HCT116 (cell line): Measurements from ENCODE around the gene RAPGEFL1. TPM values are rescaled to one million over a fixed set of nuclear protein-coding genes. Genes with fewer than 3 reads are reported as not detected.
"Not testable (repeated sequence)": the region's sequence is repeated elsewhere in the genome, so short reads cannot be mapped to it uniquely, and the experiment has no call there.

Source experiments
- ATAC-seq: fragments of 200-7000 bp; cut with Tn5 transposase; 2 replicates; pipeline ENCODE4 v1.9.1; 2020; ENCODE audit warnings: mild to moderate bottlenecking, moderate library complexity
- BruUV-seq: library from RNA; stranded (reverse); fragments of 400-500 nt; replicated peaks from 2 replicates; lab custom pipeline; 2021; lab: Mats Ljungman, UMichigan
- CTCF ChIA-PET: fragments of 300-600 bp; sonication (Branson Sonifier 250); formaldehyde crosslinking; loops from one replicate; lab custom pipeline; 2021; ENCODE audit warnings: antibody characterized with exemption; lab: Charles Lee
- POLR2A ChIA-PET: fragments of 300-600, 350-600 bp; sonication (Branson Sonifier 250); formaldehyde crosslinking; loops from one replicate; lab custom pipeline; 2021; ENCODE audit warnings: antibody characterized with exemption; lab: Charles Lee
- RAD21 ChIA-PET, 2 experiments: fragments of 300-600 bp; sonication (Branson Sonifier 250); formaldehyde crosslinking; loops; one replicate each; lab custom pipeline; 2023; ENCODE audit warnings: low total read pairs in 2 of 2; ENCODE audit not compliant: uncharacterized antibody in 2 of 2, unreplicated experiment in 2 of 2, low non-redundant PET in 1 of 2; lab: Charles Lee
- DNase-seq: peaks from one replicate; pipeline ENCODE4 v3.0.0-alpha.2; 2010; ENCODE audit warnings: low read depth, low spot score
- H2AFZ ChIP-seq: fragments of 200-600 bp; shearing (Covaris generic), sonication (generic); 2 replicates; pipeline ENCODE4 v1.6.1; 2017; ENCODE audit warnings: low read depth, mixed run types, mixed read lengths, antibody characterized with exemption, low read length; ENCODE audit not compliant: poor library complexity, severe bottlenecking
- H3K27ac ChIP-seq: 2 replicates; pipeline ENCODE4 v1.5.1; 2012; ENCODE audit warnings: low read depth, low read length
- H3K27me3 ChIP-seq: fragments of 200-600 bp; sonication (generic); 2 replicates; pipeline ENCODE4 v1.6.1; 2016; ENCODE audit warnings: mixed run types, low read length, mixed read lengths; ENCODE audit not compliant: insufficient read depth
- H3K36me3 ChIP-seq, 2 experiments: fragments of 200-500 bp in 1 of 2; fragments of 200-600 bp in 1 of 2; sonication (Bioruptor generic) in 1 of 2; sonication (generic) in 1 of 2; 2 replicates each; pipeline versions ENCODE4 v1.5.1 to v1.6.1; 2014 to 2016; ENCODE audit warnings: low read length in 2 of 2, inconsistent platforms in 1 of 2, mixed read lengths in 1 of 2, mixed run types in 1 of 2; ENCODE audit not compliant: insufficient read depth in 2 of 2, control insufficient read depth in 1 of 2
- H3K4me1 ChIP-seq, 2 experiments: fragments of 200-600 bp in 1 of 2; sonication (generic) in 1 of 2; 2 replicates each; pipeline versions ENCODE4 v1.5.1 to v1.6.1; 2012 to 2017; ENCODE audit warnings: low read length in 2 of 2, inconsistent platforms in 1 of 2, mild to moderate bottlenecking in 1 of 2, mixed read lengths in 1 of 2, mixed run types in 1 of 2, moderate library complexity in 1 of 2; ENCODE audit not compliant: insufficient read depth in 2 of 2, control insufficient read depth in 1 of 2
- H3K4me2 ChIP-seq: fragments of 200-600 bp; sonication (generic); 2 replicates; pipeline ENCODE4 v1.6.1; 2017; ENCODE audit warnings: mixed run types, low read length, mixed read lengths
- H3K4me3 ChIP-seq, 2 experiments: fragments of 200-600 bp in 1 of 2; sonication (generic) in 1 of 2; replicated peaks in 1 of 2; 2 replicates each; pipeline ENCODE4 v1.5.1; 2011 to 2016; ENCODE audit warnings: low read length in 2 of 2, control low read depth in 1 of 2, low read depth in 1 of 2, mild to moderate bottlenecking in 1 of 2, mixed read lengths in 1 of 2, mixed run types in 1 of 2
- H3K79me2 ChIP-seq: fragments of 200-600 bp; sonication (generic); 2 replicates; pipeline ENCODE4 v1.6.1; 2017; ENCODE audit warnings: mild to moderate bottlenecking, mixed run types, low read length, moderate library complexity, mixed read lengths; ENCODE audit not compliant: insufficient read depth
- H3K9ac ChIP-seq: fragments of 200-600 bp; sonication (generic); 2 replicates; pipeline ENCODE4 v1.6.1; 2016; ENCODE audit warnings: low read length, mixed read lengths
- H3K9me2 ChIP-seq: fragments of 200-600 bp; sonication (generic), shearing (Covaris generic); 2 replicates; pipeline ENCODE4 v1.6.1; 2017; ENCODE audit warnings: mixed run types, mild to moderate bottlenecking, moderate library complexity; ENCODE audit not compliant: insufficient read depth
- H3K9me3 ChIP-seq, 2 experiments: fragments of 200-500 bp in 1 of 2; fragments of 200-600 bp in 1 of 2; sonication (Bioruptor generic) in 1 of 2; sonication (generic) in 1 of 2; 2 replicates each; pipeline ENCODE4 v1.6.1; 2014 to 2017; ENCODE audit warnings: low read length in 2 of 2, mixed read lengths in 2 of 2, inconsistent platforms in 1 of 2, low read depth in 1 of 2, mild to moderate bottlenecking in 1 of 2, mixed run types in 1 of 2, moderate library complexity in 1 of 2; ENCODE audit not compliant: control insufficient read depth in 1 of 2, insufficient read depth in 1 of 2
- H4K20me1 ChIP-seq: fragments of 200-600 bp; sonication (generic), shearing (Covaris generic); 2 replicates; pipeline ENCODE4 v1.6.1; 2017; ENCODE audit warnings: mixed run types, mild to moderate bottlenecking, moderate library complexity; ENCODE audit not compliant: insufficient read depth
- CEBPB ChIP-seq: IDR thresholded peaks from 2 replicates; pipeline ENCODE4 v1.6.1; 2012; ENCODE audit warnings: low read depth
- EGR1 ChIP-seq: IDR thresholded peaks from 2 replicates; pipeline ENCODE4 v1.6.1; 2012; ENCODE audit warnings: low read depth
- ELF1 ChIP-seq: IDR thresholded peaks from 2 replicates; pipeline ENCODE4 v1.6.1; 2012; ENCODE audit warnings: low read depth, borderline replicate concordance
- JUND ChIP-seq: IDR thresholded peaks from 2 replicates; pipeline ENCODE4 v1.6.1; 2012
- POLR2AphosphoS5 ChIP-seq: IDR thresholded peaks from 2 replicates; pipeline ENCODE4 v1.6.1; 2011; ENCODE audit warnings: mild to moderate bottlenecking, low read depth, low read length, moderate library complexity
- SIN3A ChIP-seq: IDR thresholded peaks from 2 replicates; pipeline ENCODE4 v1.6.1; 2012; ENCODE audit warnings: low read depth
- SP1 ChIP-seq: IDR thresholded peaks from 2 replicates; pipeline ENCODE4 v1.6.1; 2012; ENCODE audit warnings: low read depth
- SRF ChIP-seq: IDR thresholded peaks from 2 replicates; pipeline ENCODE4 v1.6.1; 2012; ENCODE audit warnings: low read depth
- TCF7L2 ChIP-seq: IDR thresholded peaks from 2 replicates; pipeline ENCODE4 v1.7.0; 2011; ENCODE audit warnings: borderline replicate concordance, inconsistent platforms; ENCODE audit not compliant: insufficient read depth, insufficient read length; ENCODE audit errors: extremely low read depth
- YY1 ChIP-seq: IDR thresholded peaks from 2 replicates; pipeline ENCODE4 v1.6.1; 2011; ENCODE audit warnings: low read length, low read depth, moderate library complexity, mild to moderate bottlenecking; ENCODE audit not compliant: insufficient replicate concordance; ENCODE audit errors: extremely low read depth
- ZFX ChIP-seq: fragments of 450-650 bp; IDR thresholded peaks from 2 replicates; pipeline ENCODE4 v1.6.1; 2017
- intact Hi-C: fragments of 100-400 bp; cut with micrococcal nuclease; formaldehyde crosslinking; loops from 2 replicates; pipeline ENCODE4 v1.10.0; 2022
- total RNA-seq: library from RNA; stranded (reverse); gene quantifications from one replicate; pipeline ENCODE4 v1.2.1, GENCODE V29; 2021; ENCODE audit not compliant: unreplicated experiment
- TF ChIP-seq, protein P1 (sequence below): IDR thresholded peaks from 2 replicates; pipeline ENCODE4 v1.6.1; 2011; ENCODE audit warnings: mild to moderate bottlenecking, low read length, moderate library complexity; ENCODE audit not compliant: insufficient replicate concordance; ENCODE audit errors: extremely low read depth
- TF ChIP-seq, protein P2 (sequence below): IDR thresholded peaks from 2 replicates; pipeline ENCODE4 v1.6.1; 2012; ENCODE audit warnings: low read depth
- TF ChIP-seq, protein P3 (sequence below): IDR thresholded peaks from 2 replicates; pipeline ENCODE4 v1.6.1; 2012
- TF ChIP-seq, protein P4 (sequence below): IDR thresholded peaks from 2 replicates; pipeline ENCODE4 v1.6.1; 2012

Gene RAPGEFL1
- total RNA-seq, 1 experiment from 2014 or later: 9.7 TPM

DNA sequence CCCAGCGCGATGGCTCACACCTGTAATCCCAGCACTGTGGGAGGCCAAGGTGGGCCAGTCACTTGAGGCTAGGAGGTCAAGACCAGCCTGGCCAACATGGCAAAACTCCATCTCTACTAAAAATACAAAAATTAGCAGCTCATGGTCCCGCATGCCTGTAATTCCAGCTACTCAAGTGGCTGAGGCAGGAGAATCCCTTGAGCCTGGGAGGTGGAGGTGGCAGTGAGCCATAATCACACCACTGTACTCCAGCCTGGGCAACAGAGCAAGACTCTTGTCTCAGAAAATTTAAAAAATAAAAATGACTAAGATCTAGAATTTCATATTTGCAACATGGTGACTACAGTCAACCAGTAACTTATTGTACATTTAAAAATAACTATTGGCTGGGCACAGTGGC is 34.1 kb upstream of the RAPGEFL1 start:
- H4K20me1 ChIP-seq, DNase-seq, H2AFZ ChIP-seq, H3K27me3 ChIP-seq, RAD21 ChIA-PET, BruUV-seq, intact Hi-C loops, H3K4me3 ChIP-seq, H3K9me2 ChIP-seq, H3K4me2 ChIP-seq, H3K9me3 ChIP-seq, ATAC-seq, H3K27ac ChIP-seq, CTCF ChIA-PET, H3K9ac ChIP-seq: not testable (repeated sequence)
- Histone ChIP-seq H3K36me3 (peaks cover 5 to 29% of the 10 kb centered on the region in 2 experiments; a peak in 3 of 4 replicates), H3K4me1 (peaks cover 6 to 21% of the 10 kb centered on the region in 2 experiments), H3K79me2 (peaks cover 70% of the 10 kb centered on the region)
- POLR2A ChIA-PET: interaction anchor here (0.7 to 0.9 kb wide), 2 partner anchors 9 to 14 kb away, joined by 3 to 5 read pairs; no protein-coding TSS in a partner anchor

DNA sequence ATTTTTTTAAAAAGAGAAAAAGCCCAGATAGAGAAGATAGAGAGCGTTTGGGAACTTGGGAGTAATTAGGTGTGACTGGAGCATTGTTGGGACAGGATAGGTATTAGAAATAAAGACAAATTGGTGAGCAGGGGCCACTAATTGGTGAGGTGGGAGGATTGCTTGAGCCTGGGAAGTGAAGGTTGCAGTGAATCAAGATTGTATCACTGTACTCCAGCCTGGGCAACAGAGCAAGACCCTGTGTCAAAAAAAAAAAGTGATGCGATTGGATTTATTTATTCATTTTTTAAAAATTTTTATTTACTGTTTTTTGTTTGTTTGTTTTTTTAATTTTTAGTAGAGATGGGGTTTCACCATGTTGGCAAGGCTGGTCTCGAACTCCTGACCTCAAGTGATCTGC is 31.8 kb upstream of the RAPGEFL1 start:
- Histone ChIP-seq H3K9ac (no peak overlapping the region), H3K4me1 (peaks cover 0 to 9% of the 10 kb centered on the region in 2 experiments; a peak in 3 of 4 replicates), H2AFZ (no peak overlapping the region), H3K4me3 (no peak overlapping the region), H4K20me1 (no peaks in the 10 kb centered on the region; the same call in 1 of the 2 replicates), H3K9me3 (no peaks in the 10 kb centered on the region), H3K27ac (no peak overlapping the region), H3K36me3 (peaks cover 20 to 46% of the 10 kb centered on the region in 2 experiments), H3K79me2 (peaks cover 78% of the 10 kb centered on the region), H3K27me3 (no peaks in the 10 kb centered on the region), H3K4me2 (no peak overlapping the region), H3K9me2 (no peaks in the 10 kb centered on the region)
- CTCF ChIA-PET: no interaction called here
- no TSS peak for BruUV-seq
- RAD21 ChIA-PET: no interaction called here
- no peak for DNase-seq
- no peak for ATAC-seq
- intact Hi-C loops: no loop called here
- POLR2A ChIA-PET: no interaction called here
- TF ChIP-seq JUND (no peak), YY1 (no peak), SRF (no peak), ZFX (no peak), SIN3A (no peak), SP1 (no peak), EGR1 (no peak), POLR2AphosphoS5 (no peak), ELF1 (no peak), CEBPB (no peak), TCF7L2 (no peak)
- TF ChIP-seq, protein P1, sequence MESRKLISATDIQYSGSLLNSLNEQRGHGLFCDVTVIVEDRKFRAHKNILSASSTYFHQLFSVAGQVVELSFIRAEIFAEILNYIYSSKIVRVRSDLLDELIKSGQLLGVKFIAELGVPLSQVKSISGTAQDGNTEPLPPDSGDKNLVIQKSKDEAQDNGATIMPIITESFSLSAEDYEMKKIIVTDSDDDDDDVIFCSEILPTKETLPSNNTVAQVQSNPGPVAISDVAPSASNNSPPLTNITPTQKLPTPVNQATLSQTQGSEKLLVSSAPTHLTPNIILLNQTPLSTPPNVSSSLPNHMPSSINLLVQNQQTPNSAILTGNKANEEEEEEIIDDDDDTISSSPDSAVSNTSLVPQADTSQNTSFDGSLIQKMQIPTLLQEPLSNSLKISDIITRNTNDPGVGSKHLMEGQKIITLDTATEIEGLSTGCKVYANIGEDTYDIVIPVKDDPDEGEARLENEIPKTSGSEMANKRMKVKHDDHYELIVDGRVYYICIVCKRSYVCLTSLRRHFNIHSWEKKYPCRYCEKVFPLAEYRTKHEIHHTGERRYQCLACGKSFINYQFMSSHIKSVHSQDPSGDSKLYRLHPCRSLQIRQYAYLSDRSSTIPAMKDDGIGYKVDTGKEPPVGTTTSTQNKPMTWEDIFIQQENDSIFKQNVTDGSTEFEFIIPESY: no peak
- TF ChIP-seq, protein P2, sequence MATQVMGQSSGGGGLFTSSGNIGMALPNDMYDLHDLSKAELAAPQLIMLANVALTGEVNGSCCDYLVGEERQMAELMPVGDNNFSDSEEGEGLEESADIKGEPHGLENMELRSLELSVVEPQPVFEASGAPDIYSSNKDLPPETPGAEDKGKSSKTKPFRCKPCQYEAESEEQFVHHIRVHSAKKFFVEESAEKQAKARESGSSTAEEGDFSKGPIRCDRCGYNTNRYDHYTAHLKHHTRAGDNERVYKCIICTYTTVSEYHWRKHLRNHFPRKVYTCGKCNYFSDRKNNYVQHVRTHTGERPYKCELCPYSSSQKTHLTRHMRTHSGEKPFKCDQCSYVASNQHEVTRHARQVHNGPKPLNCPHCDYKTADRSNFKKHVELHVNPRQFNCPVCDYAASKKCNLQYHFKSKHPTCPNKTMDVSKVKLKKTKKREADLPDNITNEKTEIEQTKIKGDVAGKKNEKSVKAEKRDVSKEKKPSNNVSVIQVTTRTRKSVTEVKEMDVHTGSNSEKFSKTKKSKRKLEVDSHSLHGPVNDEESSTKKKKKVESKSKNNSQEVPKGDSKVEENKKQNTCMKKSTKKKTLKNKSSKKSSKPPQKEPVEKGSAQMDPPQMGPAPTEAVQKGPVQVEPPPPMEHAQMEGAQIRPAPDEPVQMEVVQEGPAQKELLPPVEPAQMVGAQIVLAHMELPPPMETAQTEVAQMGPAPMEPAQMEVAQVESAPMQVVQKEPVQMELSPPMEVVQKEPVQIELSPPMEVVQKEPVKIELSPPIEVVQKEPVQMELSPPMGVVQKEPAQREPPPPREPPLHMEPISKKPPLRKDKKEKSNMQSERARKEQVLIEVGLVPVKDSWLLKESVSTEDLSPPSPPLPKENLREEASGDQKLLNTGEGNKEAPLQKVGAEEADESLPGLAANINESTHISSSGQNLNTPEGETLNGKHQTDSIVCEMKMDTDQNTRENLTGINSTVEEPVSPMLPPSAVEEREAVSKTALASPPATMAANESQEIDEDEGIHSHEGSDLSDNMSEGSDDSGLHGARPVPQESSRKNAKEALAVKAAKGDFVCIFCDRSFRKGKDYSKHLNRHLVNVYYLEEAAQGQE: no peak
- TF ChIP-seq, protein P3, sequence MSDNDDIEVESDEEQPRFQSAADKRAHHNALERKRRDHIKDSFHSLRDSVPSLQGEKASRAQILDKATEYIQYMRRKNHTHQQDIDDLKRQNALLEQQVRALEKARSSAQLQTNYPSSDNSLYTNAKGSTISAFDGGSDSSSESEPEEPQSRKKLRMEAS: no peak
- TF ChIP-seq, protein P4, sequence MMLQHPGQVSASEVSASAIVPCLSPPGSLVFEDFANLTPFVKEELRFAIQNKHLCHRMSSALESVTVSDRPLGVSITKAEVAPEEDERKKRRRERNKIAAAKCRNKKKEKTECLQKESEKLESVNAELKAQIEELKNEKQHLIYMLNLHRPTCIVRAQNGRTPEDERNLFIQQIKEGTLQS: no peak
